Neural cell (in vitro differentiated cells): ENCODE measurements around the gene EHMT2.

Source experiments
- CTCF ChIP-seq: fragments of 450-650 bp; IDR thresholded peaks from 2 replicates; pipeline ENCODE4 v1.5.1; 2014; ENCODE audit warnings: antibody characterized with exemption, mild to moderate bottlenecking, moderate library complexity; ENCODE audit not compliant: poor library complexity, severe bottlenecking
- EP300 ChIP-seq: fragments of 450-650 bp; conservative IDR thresholded peaks from 2 replicates; pipeline ENCODE4 v1.6.1; 2014; ENCODE audit warnings: antibody characterized with exemption, mild to moderate bottlenecking, moderate library complexity; ENCODE audit not compliant: poor library complexity, severe bottlenecking
- EZH2 ChIP-seq: fragments of 200-600, 300-800 bp; shearing (Covaris generic), sonication (generic); IDR thresholded peaks from 2 replicates; pipeline ENCODE4 v1.6.1; 2014; ENCODE audit warnings: antibody characterized with exemption, low read length, borderline replicate concordance, mild to moderate bottlenecking; ENCODE audit not compliant: insufficient read depth, poor library complexity, severe bottlenecking
- MXI1 ChIP-seq: fragments of 450-650 bp; conservative IDR thresholded peaks from 2 replicates; pipeline ENCODE4 v1.6.1; 2014; ENCODE audit warnings: antibody characterized with exemption, mild to moderate bottlenecking; ENCODE audit not compliant: poor library complexity, severe bottlenecking
- POLR2AphosphoS5 ChIP-seq: IDR thresholded peaks from 2 replicates; pipeline ENCODE4 v1.6.1; 2012
- RAD21 ChIP-seq: fragments of 450-650 bp; conservative IDR thresholded peaks from 2 replicates; pipeline ENCODE4 v1.6.1; 2014; ENCODE audit warnings: antibody characterized with exemption, mild to moderate bottlenecking, moderate library complexity
- REST ChIP-seq: IDR thresholded peaks from 2 replicates; pipeline ENCODE4 v1.6.1; 2012; ENCODE audit warnings: borderline replicate concordance
- SMC3 ChIP-seq: fragments of 450-650 bp; conservative IDR thresholded peaks from 2 replicates; pipeline ENCODE4 v1.6.1; 2014; ENCODE audit warnings: antibody characterized with exemption, mild to moderate bottlenecking, moderate library complexity; ENCODE audit not compliant: poor library complexity
- TAF1 ChIP-seq: IDR thresholded peaks from 2 replicates; pipeline ENCODE4 v1.6.1; 2012; ENCODE audit warnings: low read depth

- no peak for TF ChIP-seq CTCF
- no peak for TF ChIP-seq TAF1
- no peak for TF ChIP-seq EZH2
- TF ChIP-seq POLR2AphosphoS5, result no peak
- TF ChIP-seq RAD21, result no peak
- TF ChIP-seq REST, result no peak
- TF ChIP-seq EP300, result no peak
- TF ChIP-seq MXI1, result no peak
- no peak for TF ChIP-seq SMC3
Measured at GRCh38 chr6:31933537-31933936, 36.0 kb upstream of the EHMT2 start.
